ENCODE measurements around the gene STARD9.
A peak's percentile ranks its signal among the peaks of the same experiment; 100 is the strongest.
"Not testable (repeated sequence)": the region's sequence is repeated elsewhere in the genome, so short reads cannot be mapped to it uniquely, and the experiment has no call there.

STARD9 gene

GRCh38 chr15:42575188-42576039 is at the start of gene STARD9:
STARD9 (plus strand) TSS chr15:42575606; CDS start chr15:42575716, 110 bp downstream.
- DNase-seq, result peak; percentile 82 to 83

- no peak for DNase-seq
These were observed 46.4 kb upstream of the STARD9 start for GRCh38 chr15:42528970-42529369.

- DNase-seq, result no peak
These were observed 42.2 kb upstream of the STARD9 start for GRCh38 chr15:42533246-42533645.

GRCh38 chr15:42544853-42545629 is 30.4 kb upstream of the STARD9 start:
- peak; percentile 28 for DNase-seq

- DNase-seq, result no peak
These were observed 27.5 kb upstream of the STARD9 start for GRCh38 chr15:42547918-42548248.

- DNase-seq, result peak; percentile 38 to 44
These were observed 27.0 kb upstream of the STARD9 start, which contains the start of the genes HAUS2 and LRRC57 for GRCh38 chr15:42548249-42549031. HAUS2 (plus strand) TSS chr15:42548838; CDS start chr15:42548873, 35 bp downstream. LRRC57 (minus strand) TSS chr15:42548793; CDS start chr15:42548434, 359 bp downstream.

- peak; percentile 17 to 22 for DNase-seq
These were observed 26.3 kb upstream of the STARD9 start for GRCh38 chr15:42549032-42549491.

- DNase-seq, result no peak
These were observed 25.5 kb upstream of the STARD9 start for GRCh38 chr15:42549741-42550392.

- DNase-seq, result no peak
These were observed 21.9 kb upstream of the STARD9 start for GRCh38 chr15:42553554-42553953.

GRCh38 chr15:42556550-42557207 is 18.7 kb upstream of the STARD9 start:
- DNase-seq, result not testable (repeated sequence)

- DNase-seq, result no peak
These were observed 16.7 kb upstream of the STARD9 start for GRCh38 chr15:42558739-42559138.

- DNase-seq, result peak in 1 of 2 experiments; percentile 35
These were observed 711 bp downstream of the STARD9 start for GRCh38 chr15:42576040-42576594.

GRCh38 chr15:42576776-42577175 is 1.4 kb downstream of the STARD9 start:
- DNase-seq, result no peak

GRCh38 chr15:42577514-42578031 is 2.2 kb downstream of the STARD9 start:
- DNase-seq, result no peak

GRCh38 chr15:42578984-42579537 is 3.7 kb downstream of the STARD9 start:
- DNase-seq, result no peak

GRCh38 chr15:42581272-42581730 is 5.9 kb downstream of the STARD9 start:
- DNase-seq, result peak; percentile 47 to 73

GRCh38 chr15:42582569-42583375 is 7.4 kb downstream of the STARD9 start:
- no peak for DNase-seq

GRCh38 chr15:42584031-42584765 is 8.8 kb downstream of the STARD9 start:
- no peak for DNase-seq

GRCh38 chr15:42590619-42591237 is 15.3 kb downstream of the STARD9 start:
- no peak for DNase-seq

Data from Kasumi-1 (cell line).